ENCODE results near the gene MUSK.
"Not testable (repeated sequence)": the region's sequence is repeated elsewhere in the genome, so short reads cannot be mapped to it uniquely, and the experiment has no call there.

The MUSK gene

GRCh38 chr9:110691002-110691549 is 22.5 kb downstream of the MUSK start:
- no peak overlapping the region for H3K4me3 ChIP-seq (ENCODE audit: low read depth, low read length)

- H3K4me3 ChIP-seq (ENCODE audit: low read depth, low read length): not testable (repeated sequence)
Observed at GRCh38 chr9:110695846-110696245, 27.3 kb downstream of the MUSK start.

- no peak overlapping the region for H3K4me3 ChIP-seq (ENCODE audit: low read depth, low read length)
Observed at GRCh38 chr9:110700953-110701352, 32.4 kb downstream of the MUSK start.

GRCh38 chr9:110703669-110704068 is 35.1 kb downstream of the MUSK start:
- no peak overlapping the region for H3K4me3 ChIP-seq (ENCODE audit: low read depth, low read length)

GRCh38 chr9:110707419-110707818 is 38.8 kb downstream of the MUSK start:
- no peak overlapping the region for H3K4me3 ChIP-seq (ENCODE audit: low read depth, low read length)

GRCh38 chr9:110710420-110710819 is 41.8 kb downstream of the MUSK start:
- H3K4me3 ChIP-seq (ENCODE audit: low read depth, low read length): no peak overlapping the region

- no peak overlapping the region for H3K4me3 ChIP-seq (ENCODE audit: low read depth, low read length)
Observed at GRCh38 chr9:110712955-110713354, 44.4 kb downstream of the MUSK start.

GRCh38 chr9:110714314-110714713 is 45.7 kb downstream of the MUSK start:
- no peak overlapping the region for H3K4me3 ChIP-seq (ENCODE audit: low read depth, low read length)

GRCh38 chr9:110728058-110728457 is 59.5 kb downstream of the MUSK start:
- no peak overlapping the region for H3K4me3 ChIP-seq (ENCODE audit: low read depth, low read length)

GRCh38 chr9:110729641-110730040 is 61.0 kb downstream of the MUSK start:
- H3K4me3 ChIP-seq (ENCODE audit: low read depth, low read length): no peak overlapping the region

- no peak overlapping the region for H3K4me3 ChIP-seq (ENCODE audit: low read depth, low read length)
Observed at GRCh38 chr9:110731437-110732028, 62.9 kb downstream of the MUSK start.

- H3K4me3 ChIP-seq (ENCODE audit: low read depth, low read length): no peak overlapping the region
Observed at GRCh38 chr9:110738982-110739381, 70.4 kb downstream of the MUSK start.

GRCh38 chr9:110742741-110743371 is 74.3 kb downstream of the MUSK start:
- H3K4me3 ChIP-seq (ENCODE audit: low read depth, low read length): no peak overlapping the region

- H3K4me3 ChIP-seq (ENCODE audit: low read depth, low read length): no peak overlapping the region
Observed at GRCh38 chr9:110744715-110745384, 76.3 kb downstream of the MUSK start.

GRCh38 chr9:110745676-110746075 is 77.1 kb downstream of the MUSK start:
- H3K4me3 ChIP-seq (ENCODE audit: low read depth, low read length): no peak overlapping the region

GRCh38 chr9:110746211-110746930 is 77.8 kb downstream of the MUSK start:
- no peak overlapping the region for H3K4me3 ChIP-seq (ENCODE audit: low read depth, low read length)

- H3K4me3 ChIP-seq (ENCODE audit: low read depth, low read length): no peak overlapping the region
Observed at GRCh38 chr9:110748251-110748893, 79.8 kb downstream of the MUSK start.

GRCh38 chr9:110750272-110750671 is 81.7 kb downstream of the MUSK start:
- no peak overlapping the region for H3K4me3 ChIP-seq (ENCODE audit: low read depth, low read length)

- no peak overlapping the region for H3K4me3 ChIP-seq (ENCODE audit: low read depth, low read length)
Observed at GRCh38 chr9:110751971-110752370, 83.4 kb downstream of the MUSK start.

- H3K4me3 ChIP-seq (ENCODE audit: low read depth, low read length): no peak overlapping the region
Observed at GRCh38 chr9:110752766-110753165, 84.2 kb downstream of the MUSK start.

GRCh38 chr9:110753731-110754231 is 85.2 kb downstream of the MUSK start:
- H3K4me3 ChIP-seq (ENCODE audit: low read depth, low read length): no peak overlapping the region

All from iPS-11a (cell line).